Trophoblast cell (in vitro differentiated cells and primary cell): Measurements from ENCODE around the gene ADAMTSL1.
A peak's percentile ranks its signal among the peaks of the same experiment; 100 is the strongest.

Experiments used
- DNase-seq, 2 donors: peaks; one replicate each; pipeline ENCODE4 v3.0.0-alpha.2; 2016
- H2AFZ ChIP-seq: 2 replicates; pipeline ENCODE4 v1.6.1; 2013; ENCODE audit warnings: low read length, moderate library complexity, mild to moderate bottlenecking; ENCODE audit not compliant: insufficient read depth, poor library complexity
- H2AK5ac ChIP-seq: 2 replicates; pipeline ENCODE4 v1.6.1; 2013; ENCODE audit warnings: mild to moderate bottlenecking, low read length
- H2BK120ac ChIP-seq: 2 replicates; pipeline ENCODE4 v1.6.1; 2013; ENCODE audit warnings: low read length, mild to moderate bottlenecking, moderate library complexity; ENCODE audit not compliant: insufficient read depth, poor library complexity
- H2BK12ac ChIP-seq: 2 replicates; pipeline ENCODE4 v1.6.1; 2013; ENCODE audit warnings: mild to moderate bottlenecking, low read length, moderate library complexity
- H2BK5ac ChIP-seq: 2 replicates; pipeline ENCODE4 v1.6.1; 2013; ENCODE audit warnings: low read length, low read depth, moderate library complexity, mild to moderate bottlenecking; ENCODE audit not compliant: poor library complexity
- H3K14ac ChIP-seq: 2 replicates; pipeline ENCODE4 v1.6.1; 2013; ENCODE audit warnings: mild to moderate bottlenecking, low read length
- H3K18ac ChIP-seq: 2 replicates; pipeline ENCODE4 v1.6.1; 2013; ENCODE audit warnings: mild to moderate bottlenecking, low read length
- H3K23ac ChIP-seq: 2 replicates; pipeline ENCODE4 v1.6.1; 2013; ENCODE audit warnings: low read length
- H3K27ac ChIP-seq: 2 replicates; pipeline ENCODE4 v1.5.1; 2013; ENCODE audit warnings: low read depth, mild to moderate bottlenecking, inconsistent platforms, low read length, moderate library complexity
- H3K27me3 ChIP-seq: 2 replicates; pipeline ENCODE4 v1.6.1; 2013; ENCODE audit warnings: inconsistent platforms, mild to moderate bottlenecking, low read length, moderate library complexity; ENCODE audit not compliant: insufficient read depth
- H3K36me3 ChIP-seq, 2 experiments: 1 replicate in 1 of 2; 2 replicates in 1 of 2; pipeline ENCODE4 v1.6.1; 2013; ENCODE audit warnings: low read length in 2 of 2, mild to moderate bottlenecking in 2 of 2, moderate library complexity in 1 of 2; ENCODE audit not compliant: insufficient read depth in 2 of 2, control insufficient read depth in 1 of 2
- H3K4ac ChIP-seq: 2 replicates; pipeline ENCODE4 v1.6.1; 2013; ENCODE audit warnings: low read depth, mild to moderate bottlenecking, low read length, moderate library complexity
- H3K4me1 ChIP-seq, 2 experiments: 1 replicate in 1 of 2; 2 replicates in 1 of 2; pipeline ENCODE4 v1.6.1; 2013; ENCODE audit warnings: low read length in 2 of 2, mild to moderate bottlenecking in 2 of 2, moderate library complexity in 1 of 2; ENCODE audit not compliant: insufficient read depth in 2 of 2, control insufficient read depth in 1 of 2
- H3K4me2 ChIP-seq: 2 replicates; pipeline ENCODE4 v1.6.1; 2013; ENCODE audit warnings: inconsistent platforms, mild to moderate bottlenecking, low read length, moderate library complexity
- H3K4me3 ChIP-seq: 2 replicates; pipeline ENCODE4 v1.5.1; 2013; ENCODE audit warnings: mild to moderate bottlenecking, low read depth, low read length, inconsistent platforms
- H3K79me1 ChIP-seq: one replicate; pipeline ENCODE4 v1.6.1; 2013; ENCODE audit warnings: low read length
- H3K79me2 ChIP-seq: 2 replicates; pipeline ENCODE4 v1.6.1; 2013; ENCODE audit warnings: low read length, mild to moderate bottlenecking; ENCODE audit not compliant: control insufficient read depth, insufficient read depth, poor library complexity
- H3K9ac ChIP-seq: 2 replicates; pipeline ENCODE4 v1.6.1; 2013; ENCODE audit warnings: mild to moderate bottlenecking, low read length
- H3K9me3 ChIP-seq: 2 replicates; pipeline ENCODE4 v1.6.1; 2013; ENCODE audit warnings: low read depth, mild to moderate bottlenecking, control low read depth, inconsistent platforms, low read length; ENCODE audit not compliant: insufficient read depth
- H4K12ac ChIP-seq: 2 replicates; pipeline ENCODE4 v1.6.1; 2013; ENCODE audit warnings: low read depth, mild to moderate bottlenecking, low read length, moderate library complexity
- H4K8ac ChIP-seq: 2 replicates; pipeline ENCODE4 v1.6.1; 2013; ENCODE audit warnings: low read depth, mild to moderate bottlenecking, low read length, moderate library complexity
- H4K91ac ChIP-seq: one replicate; pipeline ENCODE4 v1.6.1; 2013; ENCODE audit warnings: low read depth, mild to moderate bottlenecking, low read length, moderate library complexity
- WGBS: extraction: QIAGEN DNeasy Blood & Tissue Kit; methylation state at CpG from one replicate; pipeline ENCODE4 v1.1.7; 2013; ENCODE audit warnings: missing lambda C conversion rate; ENCODE audit not compliant: insufficient read length, insufficient coverage; ENCODE audit errors: extremely low coverage; 5-methylcytosine and 5-hydroxymethylcytosine counted together

ADAMTSL1 gene

DNA sequence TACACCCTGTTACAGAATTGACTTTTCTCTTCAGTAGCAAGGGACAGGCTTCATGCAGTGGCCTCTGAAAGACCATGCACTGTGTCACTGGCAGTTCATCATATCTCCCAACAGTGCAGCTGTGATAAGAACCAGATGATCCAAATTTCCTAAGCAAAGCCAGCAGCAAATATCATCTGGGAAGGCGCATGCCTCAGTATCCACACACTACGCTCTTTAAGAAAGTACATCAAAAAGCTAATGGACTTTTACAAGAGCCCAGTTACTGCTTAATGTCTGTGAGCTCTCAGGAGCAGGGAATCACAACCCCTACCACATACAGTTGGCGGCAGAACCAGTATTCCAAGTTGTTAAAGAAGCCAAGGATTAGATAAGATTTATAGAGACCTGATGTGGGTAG lies 25.1 kb downstream of the ADAMTSL1 start:
- Histone ChIP-seq H2BK120ac (no peak overlapping the region), H3K4me1 (no peaks in the 10 kb centered on the region), H3K79me1 (no peaks in the 10 kb centered on the region), H2BK12ac (no peak overlapping the region), H3K4me2 (no peak overlapping the region), H3K79me2 (no peaks in the 10 kb centered on the region), H2BK5ac (no peak overlapping the region), H4K12ac (no peak overlapping the region), H4K91ac (no peak overlapping the region), H3K4me3 (no peak overlapping the region), H3K23ac (no peak overlapping the region), H3K9me3 (no peaks in the 10 kb centered on the region), H3K27ac (no peak overlapping the region), H2AFZ (no peak overlapping the region), H2AK5ac (no peak overlapping the region), H3K4ac (no peak overlapping the region), H3K14ac (no peak overlapping the region), H3K27me3 (no peaks in the 10 kb centered on the region), H3K36me3 (no peaks in the 10 kb centered on the region), H3K18ac (no peak overlapping the region), H3K9ac (no peak overlapping the region), H4K8ac (no peak overlapping the region)
- DNase-seq = peak in 1 of 2 donors; percentile 14
- WGBS = no CpG with 5 or more reads among the region's 3 CpGs

DNA sequence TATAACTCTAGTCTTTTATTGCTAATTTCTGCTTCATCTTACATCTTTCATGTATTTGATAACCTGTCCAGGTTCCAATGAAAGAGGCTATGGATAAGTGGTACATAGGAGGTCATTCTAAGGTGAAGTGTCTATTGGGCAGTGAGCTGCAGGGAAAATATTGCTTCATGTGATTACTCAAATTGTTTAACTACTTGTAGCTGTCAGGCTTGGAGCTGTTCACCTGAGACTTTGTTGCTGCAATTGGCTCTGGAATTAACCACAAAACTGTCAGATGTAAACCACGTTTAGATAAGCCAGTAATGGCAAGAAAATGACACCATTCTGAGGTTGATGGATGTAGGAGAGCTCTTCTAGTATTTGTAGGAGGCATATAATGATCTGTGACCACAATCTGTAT lies 26.0 kb downstream of the ADAMTSL1 start:
- Histone ChIP-seq H3K14ac (no peak overlapping the region), H3K4ac (no peak overlapping the region), H4K91ac (no peak overlapping the region), H2BK120ac (no peak overlapping the region), H3K9me3 (no peaks in the 10 kb centered on the region), H2BK12ac (no peak overlapping the region), H3K9ac (no peak overlapping the region), H2BK5ac (no peak overlapping the region), H3K36me3 (no peaks in the 10 kb centered on the region), H4K12ac (no peak overlapping the region), H2AFZ (no peak overlapping the region), H3K23ac (no peak overlapping the region), H3K79me2 (no peaks in the 10 kb centered on the region), H3K18ac (no peak overlapping the region), H3K4me2 (no peak overlapping the region), H3K79me1 (no peaks in the 10 kb centered on the region), H3K4me3 (no peak overlapping the region), H2AK5ac (no peak overlapping the region), H3K27ac (no peak overlapping the region), H3K27me3 (no peaks in the 10 kb centered on the region), H4K8ac (no peak overlapping the region), H3K4me1 (no peaks in the 10 kb centered on the region)
- WGBS = no CpG with 5 or more reads among the region's 1 CpG
- DNase-seq = no peak

DNA sequence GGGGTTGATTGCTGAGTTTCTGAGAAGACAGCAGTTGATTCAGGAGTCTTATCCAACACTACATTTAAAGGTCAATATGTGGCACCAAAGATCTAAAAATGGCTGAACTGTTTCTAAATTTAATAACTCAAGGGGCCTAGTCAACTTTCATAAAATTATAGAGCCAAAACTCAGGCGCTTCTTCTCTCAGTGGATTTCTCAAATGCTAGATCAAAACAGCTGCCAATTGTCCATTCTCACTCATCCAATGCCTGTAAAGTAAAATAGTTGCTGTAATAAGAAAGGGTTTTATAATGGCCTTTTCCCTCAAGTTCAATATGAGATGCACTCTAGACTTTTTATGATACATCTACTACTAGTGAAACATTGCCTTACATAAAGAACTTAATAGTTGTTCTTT lies 26.5 kb downstream of the ADAMTSL1 start:
- no peak overlapping the region for H3K9ac ChIP-seq
- H3K79me1 ChIP-seq = no peaks in the 10 kb centered on the region
- no peak for DNase-seq
- no peak overlapping the region for H3K27ac ChIP-seq
- H3K18ac ChIP-seq = no peak overlapping the region
- no peak overlapping the region for H2AFZ ChIP-seq
- H3K4ac ChIP-seq = no peak overlapping the region
- H3K9me3 ChIP-seq = no peaks in the 10 kb centered on the region
- no peak overlapping the region for H3K14ac ChIP-seq
- no peaks in the 10 kb centered on the region for H3K4me1 ChIP-seq
- H4K12ac ChIP-seq = no peak overlapping the region
- H3K23ac ChIP-seq = no peak overlapping the region
- H2AK5ac ChIP-seq = no peak overlapping the region
- H3K27me3 ChIP-seq = no peaks in the 10 kb centered on the region
- H2BK12ac ChIP-seq = no peak overlapping the region
- H3K4me3 ChIP-seq = no peak overlapping the region
- no CpG with 5 or more reads among the region's 1 CpG for WGBS
- H3K36me3 ChIP-seq = no peaks in the 10 kb centered on the region
- no peak overlapping the region for H4K91ac ChIP-seq
- H2BK5ac ChIP-seq = no peak overlapping the region
- no peak overlapping the region for H3K4me2 ChIP-seq
- no peak overlapping the region for H2BK120ac ChIP-seq
- H4K8ac ChIP-seq = no peak overlapping the region
- H3K79me2 ChIP-seq = no peaks in the 10 kb centered on the region

DNA sequence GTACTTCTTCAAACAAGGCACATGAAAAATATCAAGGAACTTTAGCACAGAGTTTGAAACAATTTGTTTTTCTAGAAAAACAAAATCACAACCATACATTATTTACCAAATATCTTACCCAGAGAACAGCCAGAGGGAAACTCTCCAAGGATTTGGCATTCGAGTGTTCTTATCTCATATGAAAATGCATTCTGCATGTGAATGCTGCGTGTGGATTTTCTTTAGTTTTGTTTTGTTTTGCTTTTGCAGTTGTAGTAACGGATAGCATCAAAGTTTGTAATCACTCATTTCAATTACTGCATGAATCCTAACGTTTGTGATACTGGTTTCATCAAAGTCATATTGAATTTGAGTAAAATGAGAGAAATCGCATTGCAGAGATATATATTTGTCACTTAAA lies 28.0 kb downstream of the ADAMTSL1 start:
- Histone ChIP-seq H4K91ac (no peak overlapping the region), H3K4ac (no peak overlapping the region), H2BK5ac (no peak overlapping the region), H3K23ac (no peak overlapping the region), H2AK5ac (no peak overlapping the region), H4K8ac (no peak overlapping the region), H2AFZ (no peak overlapping the region), H3K79me1 (no peaks in the 10 kb centered on the region), H3K14ac (no peak overlapping the region), H3K79me2 (no peaks in the 10 kb centered on the region), H3K9me3 (no peaks in the 10 kb centered on the region), H2BK12ac (no peak overlapping the region), H3K18ac (no peak overlapping the region), H3K4me3 (no peak overlapping the region), H3K27me3 (no peaks in the 10 kb centered on the region), H3K36me3 (no peaks in the 10 kb centered on the region), H3K4me2 (no peak overlapping the region), H2BK120ac (no peak overlapping the region), H3K27ac (no peak overlapping the region), H3K9ac (no peak overlapping the region), H4K12ac (no peak overlapping the region), H3K4me1 (no peaks in the 10 kb centered on the region)
- no peak for DNase-seq
- WGBS = no CpG with 5 or more reads among the region's 5 CpGs
